KMS-11 (cell line): ENCODE data around the gene WDR90.

Experiments
- H2AFZ ChIP-seq: fragments of 200-600 bp; sonication (generic); 2 replicates; pipeline ENCODE4 v1.6.1; 2016; ENCODE audit warnings: antibody characterized with exemption, mixed run types, low read depth
- H3K27ac ChIP-seq: fragments of 200-600 bp; sonication (generic); 2 replicates; pipeline ENCODE4 v1.6.1; 2016; ENCODE audit warnings: mild to moderate bottlenecking, mixed run types
- H3K27me3 ChIP-seq: fragments of 200-600 bp; sonication (generic); 2 replicates; pipeline ENCODE4 v1.6.1; 2017; ENCODE audit warnings: mild to moderate bottlenecking, low read depth, mixed run types, moderate library complexity; ENCODE audit not compliant: insufficient read depth
- H3K36me3 ChIP-seq: fragments of 200-600 bp; sonication (generic); 2 replicates; pipeline ENCODE4 v1.6.1; 2017; ENCODE audit warnings: mild to moderate bottlenecking, mixed run types; ENCODE audit not compliant: insufficient read depth
- H3K4me1 ChIP-seq: fragments of 200-600 bp; sonication (generic); 2 replicates; pipeline ENCODE4 v1.6.1; 2016; ENCODE audit warnings: mild to moderate bottlenecking, low read depth, mixed run types; ENCODE audit not compliant: poor library complexity, severe bottlenecking
- H3K4me2 ChIP-seq: fragments of 200-600 bp; sonication (generic); 2 replicates; pipeline ENCODE4 v1.7.0; 2016; ENCODE audit warnings: mild to moderate bottlenecking, mixed run types
- H3K4me3 ChIP-seq: fragments of 200-600 bp; sonication (generic); IDR thresholded peaks from 2 replicates; pipeline ENCODE4 v1.6.1; 2017; ENCODE audit warnings: low read depth, low read length, mixed read lengths; ENCODE audit not compliant: insufficient read depth
- H3K79me2 ChIP-seq: fragments of 200-600 bp; sonication (generic); 2 replicates; pipeline ENCODE4 v1.6.1; 2016; ENCODE audit warnings: low read depth, mixed run types; ENCODE audit not compliant: insufficient read depth
- H3K9ac ChIP-seq: fragments of 200-600 bp; sonication (generic); 2 replicates; pipeline ENCODE4 v1.6.1; 2016; ENCODE audit warnings: mild to moderate bottlenecking, mixed run types
- H4K20me1 ChIP-seq: fragments of 200-600 bp; sonication (generic); 2 replicates; pipeline ENCODE4 v1.6.1; 2016; ENCODE audit warnings: mild to moderate bottlenecking, mixed run types; ENCODE audit not compliant: insufficient read depth
- TF ChIP-seq, protein P1 (sequence below): fragments of 200-600 bp; sonication (generic); conservative IDR thresholded peaks from 2 replicates; pipeline ENCODE4 v1.6.1; 2017; ENCODE audit warnings: low read depth, mild to moderate bottlenecking, antibody characterized with exemption, low read length, moderate library complexity, mixed read lengths

The WDR90 gene

DNA sequence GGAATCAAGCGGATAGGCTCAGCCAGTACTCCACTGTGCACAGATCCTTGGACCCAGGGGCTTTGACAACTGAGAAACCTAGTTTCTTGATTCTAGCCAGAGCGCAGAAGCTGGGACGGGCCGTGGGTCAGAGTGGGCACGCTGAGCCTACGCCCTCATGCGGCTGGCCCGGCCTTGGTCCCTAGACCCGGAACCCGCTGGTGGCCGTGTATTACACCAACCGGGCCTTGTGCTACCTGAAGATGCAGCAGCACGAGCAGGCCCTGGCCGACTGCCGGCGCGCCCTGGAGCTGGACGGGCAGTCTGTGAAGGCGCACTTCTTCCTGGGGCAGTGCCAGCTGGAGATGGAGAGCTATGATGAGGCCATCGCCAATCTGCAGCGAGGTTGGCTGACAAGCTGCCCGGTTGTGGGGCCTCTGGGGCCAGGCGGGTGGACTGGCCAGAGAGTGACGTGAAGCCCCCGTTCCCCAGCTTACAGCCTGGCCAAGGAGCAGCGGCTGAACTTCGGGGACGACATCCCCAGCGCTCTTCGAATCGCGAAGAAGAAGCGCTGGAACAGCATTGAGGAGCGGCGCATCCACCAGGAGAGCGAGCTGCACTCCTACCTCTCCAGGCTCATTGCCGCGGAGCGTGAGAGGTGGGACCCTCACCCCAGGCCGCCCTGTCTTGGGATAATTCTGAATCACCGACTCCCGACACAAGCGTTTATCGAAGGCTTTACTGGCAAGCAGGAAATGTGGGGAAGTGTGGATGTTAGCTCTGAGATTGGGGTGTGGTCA lies 32.0 kb downstream of the WDR90 start:
- TF ChIP-seq, protein P1, sequence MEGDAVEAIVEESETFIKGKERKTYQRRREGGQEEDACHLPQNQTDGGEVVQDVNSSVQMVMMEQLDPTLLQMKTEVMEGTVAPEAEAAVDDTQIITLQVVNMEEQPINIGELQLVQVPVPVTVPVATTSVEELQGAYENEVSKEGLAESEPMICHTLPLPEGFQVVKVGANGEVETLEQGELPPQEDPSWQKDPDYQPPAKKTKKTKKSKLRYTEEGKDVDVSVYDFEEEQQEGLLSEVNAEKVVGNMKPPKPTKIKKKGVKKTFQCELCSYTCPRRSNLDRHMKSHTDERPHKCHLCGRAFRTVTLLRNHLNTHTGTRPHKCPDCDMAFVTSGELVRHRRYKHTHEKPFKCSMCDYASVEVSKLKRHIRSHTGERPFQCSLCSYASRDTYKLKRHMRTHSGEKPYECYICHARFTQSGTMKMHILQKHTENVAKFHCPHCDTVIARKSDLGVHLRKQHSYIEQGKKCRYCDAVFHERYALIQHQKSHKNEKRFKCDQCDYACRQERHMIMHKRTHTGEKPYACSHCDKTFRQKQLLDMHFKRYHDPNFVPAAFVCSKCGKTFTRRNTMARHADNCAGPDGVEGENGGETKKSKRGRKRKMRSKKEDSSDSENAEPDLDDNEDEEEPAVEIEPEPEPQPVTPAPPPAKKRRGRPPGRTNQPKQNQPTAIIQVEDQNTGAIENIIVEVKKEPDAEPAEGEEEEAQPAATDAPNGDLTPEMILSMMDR, result no peak
- Histone ChIP-seq H4K20me1 (no peaks in the 10 kb centered on the region), H3K4me3 (no peak overlapping the region), H3K79me2 (peaks cover 18% of the 10 kb centered on the region), H3K9ac (peak overlapping the region; percentile 55; the same call in 1 of the 2 replicates), H3K27me3 (no peaks in the 10 kb centered on the region), H3K36me3 (no peaks in the 10 kb centered on the region; the same call in 1 of the 2 replicates), H3K4me2 (peak overlapping the region; percentile 91), H3K27ac (peak overlapping the region; percentile 44; the same call in 1 of the 2 replicates), H3K4me1 (no peaks in the 10 kb centered on the region), H2AFZ (peak overlapping the region; percentile 69; the same call in 1 of the 2 replicates)

DNA sequence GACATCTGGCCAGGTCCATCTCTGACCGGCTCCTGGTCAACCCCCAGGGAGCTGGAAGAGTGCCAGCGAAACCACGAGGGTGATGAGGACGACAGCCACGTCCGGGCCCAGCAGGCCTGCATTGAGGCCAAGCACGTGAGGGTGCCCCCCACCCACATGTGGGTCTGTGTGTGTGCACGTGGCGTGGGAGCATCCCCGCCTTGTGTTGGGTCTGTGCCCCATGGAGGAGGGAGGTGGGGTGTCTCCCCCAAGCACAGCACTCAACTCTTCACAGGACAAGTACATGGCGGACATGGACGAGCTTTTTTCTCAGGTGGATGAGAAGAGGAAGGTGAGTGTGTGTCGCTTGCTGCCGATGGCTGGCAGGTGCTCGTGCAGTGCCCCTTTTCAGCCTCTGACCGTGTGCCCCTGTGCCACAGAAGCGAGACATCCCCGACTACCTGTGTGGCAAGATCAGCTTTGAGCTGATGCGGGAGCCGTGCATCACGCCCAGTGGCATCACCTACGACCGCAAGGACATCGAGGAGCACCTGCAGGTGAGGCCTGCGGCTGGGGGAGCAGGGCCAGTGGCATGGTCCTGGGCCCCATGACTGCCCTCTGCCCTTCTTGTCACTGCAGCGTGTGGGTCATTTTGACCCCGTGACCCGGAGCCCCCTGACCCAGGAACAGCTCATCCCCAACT lies 32.7 kb downstream of the WDR90 start:
- H4K20me1 ChIP-seq, result no peaks in the 10 kb centered on the region
- no peaks in the 10 kb centered on the region for H3K4me1 ChIP-seq
- peaks cover 18% of the 10 kb centered on the region for H3K79me2 ChIP-seq
- peak overlapping the region; percentile 91 for H3K4me2 ChIP-seq
- no peak overlapping the region for H3K27ac ChIP-seq
- H2AFZ ChIP-seq, result no peak overlapping the region
- H3K9ac ChIP-seq, result no peak overlapping the region
- H3K4me3 ChIP-seq, result no peak overlapping the region
- TF ChIP-seq, protein P1, result no peak
- H3K36me3 ChIP-seq, result no peaks in the 10 kb centered on the region; the same call in 1 of the 2 replicates
- H3K27me3 ChIP-seq, result no peaks in the 10 kb centered on the region

DNA sequence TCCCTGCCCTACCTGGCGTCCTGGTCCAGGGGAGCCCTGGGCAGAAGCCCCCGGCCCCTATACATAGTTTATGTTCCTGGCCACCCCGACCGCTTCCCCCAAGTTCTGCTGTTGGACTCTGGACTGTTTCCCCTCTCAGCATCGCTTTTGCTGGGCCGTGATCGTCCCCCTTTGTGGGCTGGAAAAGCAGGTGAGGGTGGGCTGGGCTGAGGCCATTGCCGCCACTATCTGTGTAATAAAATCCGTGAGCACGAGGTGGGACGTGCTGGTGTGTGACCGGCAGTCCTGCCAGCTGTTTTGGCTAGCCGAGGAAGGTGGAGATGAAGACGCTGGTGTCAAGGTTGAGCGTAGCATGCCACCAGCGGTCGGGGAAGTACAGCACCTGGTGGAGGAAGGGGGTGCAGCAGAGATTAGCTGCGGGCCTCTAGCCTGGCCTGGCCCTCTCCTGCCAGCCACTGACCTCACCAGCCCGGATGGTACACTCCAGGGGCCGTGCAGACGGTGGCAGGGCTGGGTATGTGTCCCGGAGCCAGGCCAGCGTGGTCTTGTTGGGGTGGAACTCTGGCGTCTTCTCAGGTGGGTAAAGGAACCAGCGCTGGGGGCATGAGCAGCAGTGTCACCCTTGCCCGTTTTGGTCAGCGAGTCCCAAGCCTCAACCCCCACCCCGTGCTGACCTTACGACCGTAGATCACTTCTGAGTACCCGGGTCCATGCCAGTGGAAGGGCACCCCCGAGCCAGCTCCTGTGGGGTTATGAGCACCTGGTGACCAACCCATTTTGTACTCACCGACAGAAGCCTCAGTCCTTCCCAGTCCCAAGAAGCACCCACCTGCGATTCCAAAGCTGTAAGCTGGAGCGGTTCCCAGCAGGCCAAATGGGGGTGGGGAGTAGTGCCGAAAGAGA lies 33.6 kb downstream of the WDR90 start:
- Histone ChIP-seq H3K27ac (no peak overlapping the region), H4K20me1 (no peaks in the 10 kb centered on the region), H3K4me2 (no peak overlapping the region), H3K27me3 (no peaks in the 10 kb centered on the region), H3K4me3 (no peak overlapping the region), H3K36me3 (no peaks in the 10 kb centered on the region; the same call in 1 of the 2 replicates), H3K79me2 (peaks cover 18% of the 10 kb centered on the region), H2AFZ (no peak overlapping the region), H3K4me1 (no peaks in the 10 kb centered on the region), H3K9ac (no peak overlapping the region)
- TF ChIP-seq, protein P1, result no peak

DNA sequence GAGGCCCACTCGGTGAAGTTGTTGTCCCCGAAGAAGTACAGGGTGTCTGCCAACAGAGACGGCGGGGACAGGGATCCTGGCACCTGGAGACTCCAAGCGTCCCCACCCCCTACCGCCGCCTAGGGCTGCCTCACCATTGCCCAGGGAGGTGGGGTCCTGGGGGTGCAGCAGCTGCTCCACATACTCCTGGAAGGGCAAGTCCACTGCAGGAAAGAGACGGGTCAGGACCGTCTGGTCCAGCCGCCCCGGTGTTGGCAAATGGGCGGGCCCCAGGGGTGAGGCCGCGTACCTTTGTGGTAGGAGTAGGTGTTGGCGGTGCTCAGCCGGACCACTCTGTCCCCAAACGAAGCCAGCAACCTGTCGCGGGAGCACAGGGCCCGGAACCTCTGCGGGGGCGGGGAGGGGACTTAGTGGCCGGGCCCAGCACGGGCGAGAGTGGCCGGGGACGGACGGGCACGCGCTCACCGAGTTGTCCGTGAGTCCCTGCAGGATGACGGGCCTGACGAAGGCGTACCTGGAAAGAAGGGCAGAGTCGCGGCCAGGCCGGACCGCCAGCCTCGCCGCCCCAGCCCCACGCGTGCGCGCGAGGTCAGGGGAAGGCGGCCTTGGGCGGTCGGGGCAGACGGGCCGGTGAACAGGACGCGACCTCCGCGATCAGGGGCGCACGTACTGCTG lies 34.4 kb downstream of the WDR90 start:
- no peaks in the 10 kb centered on the region; the same call in 1 of the 2 replicates for H3K36me3 ChIP-seq
- peaks cover 18% of the 10 kb centered on the region for H3K79me2 ChIP-seq
- H3K4me2 ChIP-seq, result no peak overlapping the region
- no peaks in the 10 kb centered on the region for H3K27me3 ChIP-seq
- H4K20me1 ChIP-seq, result no peaks in the 10 kb centered on the region
- H2AFZ ChIP-seq, result no peak overlapping the region
- H3K27ac ChIP-seq, result no peak overlapping the region
- H3K4me1 ChIP-seq, result no peaks in the 10 kb centered on the region
- TF ChIP-seq, protein P1, result no peak
- no peak overlapping the region for H3K9ac ChIP-seq
- no peak overlapping the region for H3K4me3 ChIP-seq
